ENCODE data around the gene RBSN.
"Not testable (repeated sequence)": the region's sequence is repeated elsewhere in the genome, so short reads cannot be mapped to it uniquely, and the experiment has no call there.

The RBSN gene

GRCh38 chr3:15098503-15099363, at the start of gene RBSN:
Gene RBSN, minus strand, starts transcription at chr3:15099148. Its CDS starts 3,028 bp downstream, at chr3:15096120.
- intact Hi-C loops (cut with DNase I; ENCODE audit: low total_unique reads): no loop called here
- H3K36me3 ChIP-seq: peaks cover 15 to 25% (median 16%) of the 10 kb centered on the region in 3 donors
- no peak for TF ChIP-seq CTCF (IDR thresholded peaks at IDR 0.05)
- no peaks in the 10 kb centered on the region for H3K9me3 ChIP-seq
- H3K27ac ChIP-seq: peak within 1 kb of the TSS; percentile 88 to 89
- peaks cover 0 to 70% (median 48%) of the 10 kb centered on the region in 4 donors for H3K4me1 ChIP-seq
- peak; percentile 95 to 97 for DNase-seq
- no peaks in the 10 kb centered on the region for H3K27me3 ChIP-seq
- H3K4me3 ChIP-seq: peak within 1 kb of the TSS; percentile 78 to 87

- TF ChIP-seq CTCF (IDR thresholded peaks at IDR 0.05): no peak
- peaks cover 0 to 6% of the 10 kb centered on the region in 2 donors for H3K27me3 ChIP-seq
- no peaks in the 10 kb centered on the region for H3K36me3 ChIP-seq
- no peak for DNase-seq
- intact Hi-C loops (cut with DNase I; ENCODE audit: low total_unique reads): no loop called here
- no peak overlapping the region for H3K4me3 ChIP-seq
- H3K9me3 ChIP-seq: no peaks in the 10 kb centered on the region
- no peak overlapping the region for H3K27ac ChIP-seq
- H3K4me1 ChIP-seq: no peaks in the 10 kb centered on the region
Observed at GRCh38 chr3:15148614-15149013, 49.7 kb upstream of the RBSN start.

GRCh38 chr3:15136885-15137284, 37.9 kb upstream of the RBSN start:
- intact Hi-C loops (cut with DNase I; ENCODE audit: low total_unique reads): not testable (repeated sequence)

GRCh38 chr3:15134968-15135367, 36.0 kb upstream of the RBSN start:
- H3K9me3 ChIP-seq; H3K36me3 ChIP-seq; H3K27me3 ChIP-seq; H3K27ac ChIP-seq; DNase-seq; intact Hi-C loops (cut with DNase I; ENCODE audit: low total_unique reads); H3K4me1 ChIP-seq; H3K4me3 ChIP-seq: not testable (repeated sequence)

More at GRCh38 chr3:15136885-15137284, 37.9 kb upstream of the RBSN start:
- H3K27me3 ChIP-seq, DNase-seq, H3K27ac ChIP-seq, H3K36me3 ChIP-seq, H3K4me1 ChIP-seq, H3K4me3 ChIP-seq, H3K9me3 ChIP-seq: not testable (repeated sequence)

- H3K9me3 ChIP-seq; DNase-seq; H3K27ac ChIP-seq; H3K4me3 ChIP-seq; H3K36me3 ChIP-seq; H3K4me1 ChIP-seq; intact Hi-C loops (cut with DNase I; ENCODE audit: low total_unique reads); H3K27me3 ChIP-seq: not testable (repeated sequence)
Observed at GRCh38 chr3:15128403-15128802, 29.5 kb upstream of the RBSN start.

- DNase-seq; H3K27ac ChIP-seq; H3K9me3 ChIP-seq; H3K27me3 ChIP-seq; intact Hi-C loops (cut with DNase I; ENCODE audit: low total_unique reads); H3K4me3 ChIP-seq; H3K36me3 ChIP-seq; H3K4me1 ChIP-seq: not testable (repeated sequence)
Observed at GRCh38 chr3:15126975-15127374, 28.0 kb upstream of the RBSN start.

- Histone ChIP-seq H3K27ac (no peak overlapping the region), H3K36me3 (no peaks in the 10 kb centered on the region), H3K9me3 (no peaks in the 10 kb centered on the region), H3K4me3 (no peak overlapping the region), H3K27me3 (peaks cover 0 to 10% of the 10 kb centered on the region in 2 donors), H3K4me1 (peaks cover 0 to 4% (median 0%) of the 10 kb centered on the region in 4 donors)
- intact Hi-C loops (cut with DNase I; ENCODE audit: low total_unique reads): no loop called here
- no peak for DNase-seq
- TF ChIP-seq CTCF (IDR thresholded peaks at IDR 0.05): no peak
Observed at GRCh38 chr3:15122398-15122797, 23.4 kb upstream of the RBSN start.
